HepG2 (cell line): ENCODE results near the gene ONECUT2. TPM values are rescaled to one million over a fixed set of nuclear protein-coding genes. Genes with fewer than 3 reads are reported as not detected.

Experiments used
- ATAC-seq: fragments of 200-7000 bp; cut with Tn5 transposase; 3 replicates; pipeline ENCODE4 v1.9.1; 2020; ENCODE audit warnings: mild to moderate bottlenecking, moderate library complexity
- BruUV-seq: library from RNA; stranded (reverse); fragments of 400-500 nt; replicated peaks from 2 replicates; lab custom pipeline; 2021; lab: Mats Ljungman, UMichigan
- CTCF ChIA-PET: fragments of 300-600 bp; formaldehyde crosslinking; extraction: SDS; loops from one replicate; lab custom pipeline; 2021; ENCODE audit warnings: low total read pairs, inconsistent platforms, low intra/inter-chr PET ratio; lab: Yijun Ruan, JAX
- POLR2A ChIA-PET: fragments of 350-600 bp; sonication (Branson Sonifier 250); formaldehyde crosslinking; loops from one replicate; lab custom pipeline; 2020; ENCODE audit warnings: antibody characterized with exemption, inconsistent platforms; lab: Yijun Ruan, JAX
- DNase-seq: peaks from one replicate; pipeline ENCODE4 v3.0.0-alpha.2; 2015; ENCODE audit warnings: low spot score
- FAIRE-seq: peaks from 3 replicates; lab custom pipeline; 2011; peaks lifted over from hg19 to GRCh38; lab: Jason Lieb, UNC
- H2AFZ ChIP-seq: one replicate; pipeline ENCODE4 v1.6.1; 2011; ENCODE audit warnings: low read length, inconsistent platforms
- H3K27ac ChIP-seq: fragments of 300-600 bp; 3 replicates; pipeline ENCODE4 v1.8.0; 2011; ENCODE audit warnings: mixed run types, mild to moderate bottlenecking, mixed read lengths, low read length, inconsistent platforms; ENCODE audit not compliant: insufficient read depth; ENCODE audit errors: extremely low read length
- H3K27me3 ChIP-seq, 2 experiments: fragments of 200-600 bp in 1 of 2; 2 replicates in 1 of 2; 3 replicates in 1 of 2; pipeline versions ENCODE4 v1.6.0 to v1.8.0; 2011; ENCODE audit warnings: low read length in 2 of 2, mild to moderate bottlenecking in 2 of 2, moderate library complexity in 2 of 2, inconsistent platforms in 1 of 2; ENCODE audit not compliant: insufficient read depth in 2 of 2, control insufficient read depth in 1 of 2
- H3K36me3 ChIP-seq, 2 experiments: fragments of 200-600 bp in 1 of 2; replicated peaks in 1 of 2; 2 replicates in 1 of 2; 3 replicates in 1 of 2; pipeline versions ENCODE4 v1.5.1 to v1.8.0; 2011; ENCODE audit warnings: low read length in 2 of 2, inconsistent platforms in 1 of 2; ENCODE audit not compliant: insufficient read depth in 2 of 2, control insufficient read depth in 1 of 2
- H3K4me1 ChIP-seq: 2 replicates; pipeline ENCODE4 v1.5.1; 2012; ENCODE audit warnings: low read length, inconsistent platforms; ENCODE audit not compliant: insufficient read depth
- H3K4me2 ChIP-seq: 2 replicates; pipeline ENCODE4 v1.6.0; 2011; ENCODE audit warnings: low read depth, low read length, inconsistent platforms
- H3K4me3 ChIP-seq, 3 experiments: fragments of 200-600 bp in 1 of 3; sonication (generic), shearing (Covaris generic) in 1 of 3; replicated peaks in 1 of 3; 2 replicates each; pipeline ENCODE4 v1.5.1; 2011 to 2016; ENCODE audit warnings: low read length in 3 of 3, inconsistent platforms in 2 of 3, low read depth in 2 of 3, mild to moderate bottlenecking in 2 of 3, control low read depth in 1 of 3, mixed read lengths in 1 of 3; ENCODE audit not compliant: insufficient read depth in 1 of 3
- H3K79me2 ChIP-seq: one replicate; pipeline ENCODE4 v1.6.1; 2011; ENCODE audit warnings: low read length, inconsistent platforms; ENCODE audit not compliant: insufficient read depth
- H3K9ac ChIP-seq: 2 replicates; pipeline ENCODE4 v1.6.0; 2011; ENCODE audit warnings: mild to moderate bottlenecking, low read depth, low read length, inconsistent platforms; ENCODE audit not compliant: insufficient read depth
- H3K9me3 ChIP-seq: 2 replicates; pipeline ENCODE4 v1.5.1; 2012; ENCODE audit warnings: mild to moderate bottlenecking, low read length
- H4K20me1 ChIP-seq: 2 replicates; pipeline ENCODE4 v1.6.0; 2011; ENCODE audit warnings: inconsistent platforms, mild to moderate bottlenecking, low read length, moderate library complexity; ENCODE audit not compliant: insufficient read depth
- RBM22 ChIP-seq: fragments of 200-400 bp; formaldehyde crosslinking; optimal IDR thresholded peaks from 2 replicates; pipeline ENCODE3; 2017; ENCODE audit warnings: mild to moderate bottlenecking, low read length, moderate library complexity
- SRSF9 ChIP-seq: fragments of 200-400 bp; formaldehyde crosslinking; IDR thresholded peaks from 2 replicates; pipeline ENCODE4 v1.6.1; 2018; ENCODE audit warnings: borderline replicate concordance, mild to moderate bottlenecking, low read depth, low read length; ENCODE audit not compliant: insufficient read depth, poor library complexity, severe bottlenecking
- WGBS: methylation state at CpG from one replicate; pipeline ENCODE4 v1.1.6; 2017; ENCODE audit warnings: low lambda C conversion rate; 5-methylcytosine and 5-hydroxymethylcytosine counted together
- in situ Hi-C: cut with HindIII; loops from 2 replicates; pipeline ENCODE4 v1.10.0; 2017; ENCODE audit warnings: low pct_unique_long_range_greater_than_20kb; ENCODE audit not compliant: extremely low pct_ligation_motif_present
- intact Hi-C: fragments of 100-400 bp; cut with micrococcal nuclease; formaldehyde crosslinking; loops from one replicate; pipeline ENCODE4 v1.10.0; 2022; ENCODE audit not compliant: unreplicated experiment
- polyA plus RNA-seq, 8 experiments: library from polyadenylated mRNA; depleted of rRNA in 3 of 8; stranded (reverse) in 7 of 8; unstranded in 1 of 8; fragments of >200 nt; fragmentation: Illumina TruSeq in 4 of 8; extraction: Trizol in 4 of 8; gene quantifications; 2 replicates each; pipeline versions ENCODE4 v1.2.1 to v1.2.3, GENCODE V29; 2011 to 2016; ENCODE audit warnings: low read depth in 4 of 8, missing spikeins in 1 of 8, mixed read lengths in 1 of 8; ENCODE audit not compliant: insufficient read depth in 1 of 8
- total RNA-seq, 5 experiments: library from RNA; depleted of rRNA; stranded (reverse); fragments of >200 nt; fragmentation: Illumina TruSeq; extraction: Trizol; gene quantifications; 2 replicates each; pipeline ENCODE4 v1.2.3, GENCODE V29; 2016; ENCODE audit warnings: low read depth in 1 of 5
- TF ChIP-seq, protein P1 (sequence below): sonication (generic); formaldehyde crosslinking; IDR thresholded peaks from 2 replicates; pipeline ENCODE4 v1.5.0; 2020; ENCODE audit warnings: mild to moderate bottlenecking, low read depth, missing genetic modification reagents, borderline replicate concordance
- TF ChIP-seq, protein P2 (sequence below): sonication (generic); formaldehyde crosslinking; IDR thresholded peaks from 2 replicates; pipeline ENCODE4 v1.8.0; 2022; ENCODE audit warnings: mild to moderate bottlenecking, missing genetic modification reagents; ENCODE audit not compliant: insufficient replicate concordance
- TF ChIP-seq, protein P3 (sequence below): sonication (generic); formaldehyde crosslinking; IDR thresholded peaks from 2 replicates; pipeline ENCODE4 v1.8.1; 2023; ENCODE audit warnings: mild to moderate bottlenecking, missing genetic modification reagents

ONECUT2 gene
- total and polyA plus RNA-seq, 2 of the 13 experiments (the other 11 are each of a cell fraction or from before 2014, with no cell fraction given), result 3.0 to 3.2 TPM

DNA sequence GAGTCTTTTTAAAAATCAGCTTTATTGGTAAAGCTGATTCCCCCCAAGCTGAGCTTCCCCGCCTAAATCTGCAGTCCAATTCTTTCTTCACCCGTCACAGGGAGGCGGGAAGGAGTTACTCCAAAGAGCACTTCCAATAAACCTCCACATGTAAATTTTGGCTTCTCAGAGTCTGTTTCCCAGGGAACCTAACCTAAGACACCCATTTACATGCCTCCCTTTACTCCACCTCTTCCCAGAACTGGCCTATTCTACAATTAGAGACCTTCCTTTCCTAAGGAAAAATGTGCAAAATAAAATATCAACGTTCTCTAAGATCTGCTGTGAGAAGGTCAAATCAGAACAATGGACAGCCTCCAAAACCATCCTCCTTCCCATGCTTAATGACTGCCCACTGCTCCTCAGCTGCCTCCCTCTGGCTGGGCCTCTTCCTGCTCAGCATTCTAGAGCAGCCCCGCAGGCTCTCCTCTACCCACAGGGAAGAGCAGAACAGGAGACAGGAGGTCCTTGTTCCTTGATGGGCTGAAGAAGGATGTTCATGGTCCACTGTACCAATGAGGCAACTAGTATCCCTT lies 63.6 kb downstream of the ONECUT2 start:
- in situ Hi-C loops (no loop called here), intact Hi-C loops (no loop called here)
- no peak for TF ChIP-seq SRSF9
- TF ChIP-seq RBM22, result no peak
- TF ChIP-seq, protein P1, sequence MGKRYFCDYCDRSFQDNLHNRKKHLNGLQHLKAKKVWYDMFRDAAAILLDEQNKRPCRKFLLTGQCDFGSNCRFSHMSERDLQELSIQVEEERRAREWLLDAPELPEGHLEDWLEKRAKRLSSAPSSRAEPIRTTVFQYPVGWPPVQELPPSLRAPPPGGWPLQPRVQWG (CRISPR knock-in tag), result no peak
- TF ChIP-seq, protein P2, sequence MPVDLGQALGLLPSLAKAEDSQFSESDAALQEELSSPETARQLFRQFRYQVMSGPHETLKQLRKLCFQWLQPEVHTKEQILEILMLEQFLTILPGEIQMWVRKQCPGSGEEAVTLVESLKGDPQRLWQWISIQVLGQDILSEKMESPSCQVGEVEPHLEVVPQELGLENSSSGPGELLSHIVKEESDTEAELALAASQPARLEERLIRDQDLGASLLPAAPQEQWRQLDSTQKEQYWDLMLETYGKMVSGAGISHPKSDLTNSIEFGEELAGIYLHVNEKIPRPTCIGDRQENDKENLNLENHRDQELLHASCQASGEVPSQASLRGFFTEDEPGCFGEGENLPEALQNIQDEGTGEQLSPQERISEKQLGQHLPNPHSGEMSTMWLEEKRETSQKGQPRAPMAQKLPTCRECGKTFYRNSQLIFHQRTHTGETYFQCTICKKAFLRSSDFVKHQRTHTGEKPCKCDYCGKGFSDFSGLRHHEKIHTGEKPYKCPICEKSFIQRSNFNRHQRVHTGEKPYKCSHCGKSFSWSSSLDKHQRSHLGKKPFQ, result no peak
- TF ChIP-seq, protein P3, sequence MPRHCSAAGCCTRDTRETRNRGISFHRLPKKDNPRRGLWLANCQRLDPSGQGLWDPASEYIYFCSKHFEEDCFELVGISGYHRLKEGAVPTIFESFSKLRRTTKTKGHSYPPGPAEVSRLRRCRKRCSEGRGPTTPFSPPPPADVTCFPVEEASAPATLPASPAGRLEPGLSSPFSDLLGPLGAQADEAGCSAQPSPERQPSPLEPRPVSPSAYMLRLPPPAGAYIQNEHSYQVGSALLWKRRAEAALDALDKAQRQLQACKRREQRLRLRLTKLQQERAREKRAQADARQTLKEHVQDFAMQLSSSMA (CRISPR knock-in tag), result no peak
- no peaks in the 10 kb centered on the region for H4K20me1 ChIP-seq
- DNase-seq (no peak), FAIRE-seq (no peak), ATAC-seq (no peak)
- no peak overlapping the region for H3K27ac ChIP-seq
- H3K4me2 ChIP-seq, result no peak overlapping the region
- H2AFZ ChIP-seq, result no peak overlapping the region
- ChIA-PET POLR2A (no interaction called here), CTCF (no interaction called here)
- no peak overlapping the region for H3K9ac ChIP-seq
- BruUV-seq, result no TSS peak
- WGBS, result 36% methylated on average over 5 of the region's 5 CpGs
- H3K27me3 ChIP-seq, result no peaks in the 10 kb centered on the region; a peak in 1 of 5 replicates
- H3K4me3 ChIP-seq, result no peak overlapping the region
- H3K36me3 ChIP-seq, result no peaks in the 10 kb centered on the region
- no peaks in the 10 kb centered on the region for H3K9me3 ChIP-seq
- H3K4me1 ChIP-seq, result no peaks in the 10 kb centered on the region
- no peaks in the 10 kb centered on the region for H3K79me2 ChIP-seq
